SJCRH30 (cell line): ENCODE data around the gene SYTL2. TPM values are rescaled to one million over a fixed set of nuclear protein-coding genes. Genes with fewer than 3 reads are reported as not detected.
A peak's percentile ranks its signal among the peaks of the same experiment; 100 is the strongest.
"Not testable (repeated sequence)": the region's sequence is repeated elsewhere in the genome, so short reads cannot be mapped to it uniquely, and the experiment has no call there.

Experiments used
- DNase-seq, 2 experiments: peaks; one replicate each; pipeline ENCODE4 v3.0.0-alpha.2; 2015 to 2020
- H3K27ac ChIP-seq: fragments of 250-450 bp; sonication (Bioruptor Pico); 2 replicates; pipeline ENCODE4 v1.5.1; 2020; ENCODE audit warnings: mild to moderate bottlenecking, moderate library complexity
- H3K27me3 ChIP-seq: fragments of 250-450 bp; sonication (Bioruptor Pico); 2 replicates; pipeline ENCODE4 v1.5.1; 2020; ENCODE audit warnings: mild to moderate bottlenecking, moderate library complexity
- H3K36me3 ChIP-seq: fragments of 250-450 bp; sonication (Bioruptor Pico); 2 replicates; pipeline ENCODE4 v1.5.1; 2020; ENCODE audit warnings: mild to moderate bottlenecking, moderate library complexity
- H3K4me1 ChIP-seq: fragments of 250-450 bp; sonication (Bioruptor Pico); 2 replicates; pipeline ENCODE4 v1.5.1; 2020; ENCODE audit warnings: mild to moderate bottlenecking, moderate library complexity
- H3K4me3 ChIP-seq: fragments of 250-450 bp; sonication (Bioruptor Pico); 2 replicates; pipeline ENCODE4 v1.5.1; 2020; ENCODE audit warnings: mild to moderate bottlenecking, moderate library complexity
- H3K9me3 ChIP-seq: fragments of 250-450 bp; sonication (Bioruptor Pico); replicated peaks from 2 replicates; pipeline ENCODE4 v1.5.1; 2020; ENCODE audit warnings: mild to moderate bottlenecking, moderate library complexity
- total RNA-seq: library from RNA; depleted of rRNA; stranded (reverse); fragments of >200 nt; shearing (Covaris generic); gene quantifications from 2 replicates; pipeline ENCODE4 v1.2.3, GENCODE V29; 2014

SYTL2 gene
- total RNA-seq, 1 experiment from 2014 or later, result 137 TPM

DNA sequence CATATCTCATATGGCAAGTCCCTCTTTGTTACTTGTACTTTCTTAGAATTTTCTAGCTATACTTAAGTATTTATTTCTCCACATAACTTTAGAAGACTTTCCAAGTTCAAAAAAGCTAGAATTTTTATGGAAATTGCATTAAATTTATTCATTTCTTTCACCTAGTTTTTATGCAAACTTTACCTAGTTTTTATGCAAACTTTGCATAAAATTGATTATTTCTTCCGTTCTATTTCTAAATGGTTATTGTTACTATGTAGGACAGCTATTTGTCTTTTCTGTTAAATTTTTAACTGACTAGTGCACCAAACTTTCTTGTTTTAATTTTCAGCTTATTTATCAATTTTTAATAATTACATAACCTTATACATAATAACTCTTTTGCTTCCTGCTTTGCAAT, 142.8 kb downstream of the SYTL2 start:
- no peaks in the 10 kb centered on the region for H3K27me3 ChIP-seq
- peaks cover 5% of the 10 kb centered on the region for H3K36me3 ChIP-seq
- 0 out of 2 replicates have a peak, but pooled peaks cover 3% of the 10 kb centered on the region for H3K9me3 ChIP-seq
- no peak overlapping the region for H3K4me3 ChIP-seq
- no peak for DNase-seq
- no peaks in the 10 kb centered on the region; the same call in 1 of the 2 replicates for H3K4me1 ChIP-seq
- no peak overlapping the region for H3K27ac ChIP-seq

DNA sequence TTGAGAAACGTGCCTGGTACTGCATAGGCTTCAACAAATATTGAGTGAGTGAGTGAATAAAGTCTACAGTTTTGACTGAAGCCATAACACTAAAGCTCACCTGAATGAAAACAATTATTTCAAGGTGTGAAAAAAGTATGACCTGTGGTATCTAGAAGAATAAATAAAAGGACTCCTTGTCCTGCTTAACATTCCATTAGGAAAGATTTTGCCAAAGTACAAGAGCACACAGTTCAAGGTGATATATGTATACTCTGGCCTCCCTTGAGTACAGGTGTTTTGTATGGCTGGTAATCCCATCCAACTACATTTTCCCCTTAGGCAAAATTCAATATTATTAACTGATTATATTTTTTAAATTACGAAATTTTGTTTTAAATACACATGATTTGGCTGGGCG, 144.3 kb downstream of the SYTL2 start:
- no peaks in the 10 kb centered on the region for H3K9me3 ChIP-seq
- H3K4me1 ChIP-seq, result no peaks in the 10 kb centered on the region; the same call in 1 of the 2 replicates
- no peaks in the 10 kb centered on the region for H3K27me3 ChIP-seq
- H3K27ac ChIP-seq, result no peak overlapping the region
- no peak overlapping the region for H3K4me3 ChIP-seq
- no peak for DNase-seq
- peaks cover 18% of the 10 kb centered on the region for H3K36me3 ChIP-seq

GRCh38 chr11:85665733-85666132, 145.2 kb downstream of the SYTL2 start:
- Histone ChIP-seq H3K4me1 (peaks cover 9% of the 10 kb centered on the region), H3K27ac (peak overlapping the region; percentile 97), H3K9me3 (no peaks in the 10 kb centered on the region), H3K4me3 (peak overlapping the region; percentile 90), H3K27me3 (no peaks in the 10 kb centered on the region), H3K36me3 (peaks cover 27% of the 10 kb centered on the region)
- no peak for DNase-seq

- H3K27ac ChIP-seq, result peak within 1 kb of the TSS; percentile 97
- H3K36me3 ChIP-seq, result peaks cover 36% of the 10 kb centered on the region
- DNase-seq, result peak; percentile 98 to 99
- H3K9me3 ChIP-seq, result no peaks in the 10 kb centered on the region
- peak within 1 kb of the TSS; percentile 90 for H3K4me3 ChIP-seq
- no peaks in the 10 kb centered on the region for H3K27me3 ChIP-seq
- H3K4me1 ChIP-seq, result peaks cover 18% of the 10 kb centered on the region
These were observed 146.1 kb downstream of the SYTL2 start, which contains the start of gene CREBZF for GRCh38 chr11:85664615-85665481. TSS of gene CREBZF (minus strand) at chr11:85665129. CDS start at chr11:85664875, 254 bp downstream.

DNA sequence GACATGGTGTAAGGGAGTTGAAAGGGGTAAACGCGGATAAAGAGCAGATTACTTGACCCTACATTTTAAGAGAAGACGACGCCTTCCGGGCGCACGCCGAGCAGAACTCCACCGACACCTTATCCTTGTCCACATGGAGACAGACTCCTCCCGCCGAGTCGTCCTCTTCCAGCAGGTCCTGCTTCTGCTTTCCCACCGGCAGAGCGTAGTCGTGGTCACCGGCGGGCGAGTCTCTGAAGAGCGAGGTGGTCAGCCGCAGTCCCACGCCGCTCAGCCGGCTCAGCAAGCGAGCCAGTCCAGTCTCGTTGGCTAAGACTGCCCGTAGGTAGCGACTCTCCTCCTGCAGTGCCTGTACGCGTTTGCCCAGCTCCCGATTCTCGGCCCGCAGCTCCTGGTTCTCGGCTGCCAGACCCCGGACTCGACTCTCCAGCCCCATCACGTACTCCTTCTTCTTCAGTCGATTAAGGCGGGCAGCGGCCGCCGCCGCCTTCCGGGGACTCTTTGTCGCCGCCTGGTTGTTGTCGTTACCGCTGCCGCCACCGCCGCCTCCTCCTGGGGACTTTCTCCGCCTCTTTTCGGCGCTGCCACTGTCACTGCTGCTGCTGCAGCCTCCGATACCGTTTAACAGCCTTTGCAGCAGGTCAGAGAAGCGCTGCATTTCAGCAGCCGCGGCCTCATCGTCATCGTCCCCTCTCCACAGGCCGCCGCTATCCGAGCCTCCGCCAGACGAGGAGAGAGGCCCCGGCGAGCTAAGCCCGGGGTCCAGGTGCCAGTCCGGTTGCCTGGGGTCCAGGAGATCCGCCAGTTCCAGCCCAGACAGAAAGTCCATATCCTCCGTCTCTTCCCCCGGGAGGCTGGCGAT, 147.0 kb downstream of the SYTL2 start:
- peak; percentile 79 to 83 for DNase-seq

GRCh38 chr11:85663080-85663752, 147.7 kb downstream of the SYTL2 start:
- Histone ChIP-seq H3K27ac (peak overlapping the region; percentile 97), H3K4me3 (peak overlapping the region; percentile 90)
- peak in 1 of 2 experiments; percentile 46 for DNase-seq

More for the DNA sequence above, 147.0 kb downstream of the SYTL2 start:
- H3K9me3 ChIP-seq, result no peaks in the 10 kb centered on the region
- H3K4me1 ChIP-seq, result peaks cover 22% of the 10 kb centered on the region
- peaks cover 45% of the 10 kb centered on the region for H3K36me3 ChIP-seq
- peak overlapping the region; percentile 90 for H3K4me3 ChIP-seq
- H3K27ac ChIP-seq, result peak overlapping the region; percentile 97
- no peaks in the 10 kb centered on the region for H3K27me3 ChIP-seq

DNA sequence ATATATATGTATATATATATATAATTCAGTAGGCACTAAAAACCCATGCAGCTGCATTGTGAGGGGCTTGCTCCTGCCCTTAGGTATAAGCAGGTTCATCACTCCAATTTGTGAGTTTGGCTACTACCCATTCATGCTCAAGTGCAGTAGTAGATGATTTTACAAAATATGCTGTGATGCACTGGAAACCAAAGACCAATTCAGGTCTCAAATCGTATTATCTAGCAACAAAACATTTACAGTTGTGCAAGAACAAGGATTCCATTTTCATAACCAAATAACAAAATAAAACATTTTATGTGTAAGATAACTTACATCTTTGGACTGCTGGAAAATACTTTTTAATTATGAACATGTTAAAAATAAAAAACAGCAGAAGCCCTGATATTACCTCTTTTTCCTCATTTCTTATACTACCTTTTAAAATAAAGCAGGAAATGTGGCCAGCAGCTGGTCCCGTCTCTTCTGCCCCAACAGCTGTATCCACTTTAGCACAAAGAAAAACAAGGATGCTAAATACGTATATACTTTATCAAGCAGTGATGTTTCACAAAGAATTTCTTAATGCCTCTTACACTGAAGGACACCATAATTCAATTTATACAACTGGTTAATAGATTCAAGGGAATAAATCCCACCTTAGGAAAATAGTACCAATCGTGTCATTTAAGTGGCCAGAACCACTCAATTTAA, 148.8 kb downstream of the SYTL2 start:
- Histone ChIP-seq H3K27me3 (no peaks in the 10 kb centered on the region), H3K36me3 (peaks cover 64% of the 10 kb centered on the region), H3K27ac (peak overlapping the region; percentile 46), H3K9me3 (no peaks in the 10 kb centered on the region), H3K4me3 (peak overlapping the region; percentile 90), H3K4me1 (peaks cover 22% of the 10 kb centered on the region)
- DNase-seq, result peak in 1 of 2 experiments; percentile 48

More at GRCh38 chr11:85663080-85663752, 147.7 kb downstream of the SYTL2 start:
- peaks cover 22% of the 10 kb centered on the region for H3K4me1 ChIP-seq
- H3K9me3 ChIP-seq, result no peaks in the 10 kb centered on the region
- H3K27me3 ChIP-seq, result no peaks in the 10 kb centered on the region
- peaks cover 53% of the 10 kb centered on the region for H3K36me3 ChIP-seq

GRCh38 chr11:85658180-85658579, 152.8 kb downstream of the SYTL2 start:
- no peak overlapping the region for H3K27ac ChIP-seq
- H3K4me3 ChIP-seq, result no peak overlapping the region
- DNase-seq, result no peak
- H3K9me3 ChIP-seq, result no peaks in the 10 kb centered on the region
- peaks cover 90% of the 10 kb centered on the region for H3K36me3 ChIP-seq
- peaks cover 22% of the 10 kb centered on the region for H3K4me1 ChIP-seq
- no peaks in the 10 kb centered on the region for H3K27me3 ChIP-seq

DNA sequence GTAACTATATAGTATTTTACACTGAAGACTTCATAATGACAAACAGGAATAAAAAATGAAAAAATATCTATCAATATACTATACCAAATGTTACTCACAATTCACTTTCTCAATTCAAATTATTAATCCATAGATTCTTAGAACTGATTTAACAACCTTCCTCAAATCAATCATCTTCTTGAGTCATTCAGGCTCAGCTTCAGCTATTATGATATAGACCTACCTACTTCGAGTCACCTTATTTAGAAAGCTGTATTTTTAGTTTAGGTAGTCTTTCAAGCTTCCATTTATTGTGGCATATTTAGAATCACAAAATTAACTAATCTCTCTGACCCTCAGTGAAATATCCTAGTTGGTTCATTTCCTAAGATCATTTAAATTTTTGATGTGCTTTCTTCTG, 154.2 kb downstream of the SYTL2 start:
- no peak overlapping the region for H3K4me3 ChIP-seq
- DNase-seq, result no peak
- H3K36me3 ChIP-seq, result peaks cover 85% of the 10 kb centered on the region
- no peaks in the 10 kb centered on the region for H3K9me3 ChIP-seq
- no peak overlapping the region for H3K27ac ChIP-seq
- H3K27me3 ChIP-seq, result no peaks in the 10 kb centered on the region
- peaks cover 22% of the 10 kb centered on the region for H3K4me1 ChIP-seq

DNA sequence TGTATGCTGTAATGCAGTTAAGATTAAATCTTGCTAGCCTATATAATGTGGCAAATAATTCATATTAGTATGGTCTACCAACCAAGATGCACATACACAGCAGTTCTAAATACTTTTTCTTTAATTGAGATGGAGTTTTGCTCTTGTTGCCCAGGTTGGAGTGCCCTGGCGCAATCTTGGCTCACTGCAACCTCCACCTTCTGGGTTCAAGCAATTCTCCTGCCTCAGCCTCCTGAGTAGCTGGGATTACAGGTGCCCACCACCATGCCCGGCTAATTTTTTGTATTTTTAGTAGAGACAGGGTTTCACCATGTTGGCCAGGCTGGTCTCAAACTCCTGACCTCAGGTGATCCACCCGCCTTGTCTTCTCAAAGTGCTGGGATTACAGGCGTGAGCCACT, 156.6 kb downstream of the SYTL2 start:
- peaks cover 67% of the 10 kb centered on the region for H3K36me3 ChIP-seq
- not testable (repeated sequence) for H3K4me1 ChIP-seq, H3K4me3 ChIP-seq, H3K27ac ChIP-seq, DNase-seq, H3K9me3 ChIP-seq, H3K27me3 ChIP-seq

- Histone ChIP-seq H3K4me1 (no peaks in the 10 kb centered on the region; the same call in 1 of the 2 replicates), H3K27ac (no peak overlapping the region), H3K36me3 (peaks cover 53% of the 10 kb centered on the region), H3K27me3 (no peaks in the 10 kb centered on the region), H3K4me3 (no peak overlapping the region), H3K9me3 (no peaks in the 10 kb centered on the region)
- no peak for DNase-seq
These were observed 158.0 kb downstream of the SYTL2 start for GRCh38 chr11:85652786-85653447.

DNA sequence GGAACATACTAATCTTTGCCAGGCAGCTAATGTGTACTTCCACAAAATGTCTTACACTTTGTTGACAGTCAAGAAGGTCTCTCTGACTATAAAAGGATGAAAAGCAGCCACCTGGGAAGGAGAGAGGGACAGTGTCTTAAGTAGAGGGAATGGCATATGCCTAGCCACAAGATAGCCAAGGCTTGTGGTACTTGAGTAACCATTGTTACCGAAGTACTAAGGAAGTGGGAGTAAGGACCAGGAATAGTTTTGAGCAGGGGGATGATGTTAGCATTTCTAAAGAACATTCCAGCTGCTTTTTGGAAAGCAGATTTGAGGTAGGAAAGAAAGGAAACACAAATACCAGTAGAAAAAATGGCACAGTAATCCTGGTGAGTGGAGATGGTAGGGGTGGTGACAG, 159.8 kb downstream of the SYTL2 start:
- H3K4me1 ChIP-seq, result no peaks in the 10 kb centered on the region; the same call in none of the 2 replicates
- no peak for DNase-seq
- H3K27me3 ChIP-seq, result no peaks in the 10 kb centered on the region
- no peaks in the 10 kb centered on the region for H3K9me3 ChIP-seq
- H3K27ac ChIP-seq, result no peak overlapping the region
- H3K36me3 ChIP-seq, result peaks cover 35% of the 10 kb centered on the region
- no peak overlapping the region for H3K4me3 ChIP-seq

DNA sequence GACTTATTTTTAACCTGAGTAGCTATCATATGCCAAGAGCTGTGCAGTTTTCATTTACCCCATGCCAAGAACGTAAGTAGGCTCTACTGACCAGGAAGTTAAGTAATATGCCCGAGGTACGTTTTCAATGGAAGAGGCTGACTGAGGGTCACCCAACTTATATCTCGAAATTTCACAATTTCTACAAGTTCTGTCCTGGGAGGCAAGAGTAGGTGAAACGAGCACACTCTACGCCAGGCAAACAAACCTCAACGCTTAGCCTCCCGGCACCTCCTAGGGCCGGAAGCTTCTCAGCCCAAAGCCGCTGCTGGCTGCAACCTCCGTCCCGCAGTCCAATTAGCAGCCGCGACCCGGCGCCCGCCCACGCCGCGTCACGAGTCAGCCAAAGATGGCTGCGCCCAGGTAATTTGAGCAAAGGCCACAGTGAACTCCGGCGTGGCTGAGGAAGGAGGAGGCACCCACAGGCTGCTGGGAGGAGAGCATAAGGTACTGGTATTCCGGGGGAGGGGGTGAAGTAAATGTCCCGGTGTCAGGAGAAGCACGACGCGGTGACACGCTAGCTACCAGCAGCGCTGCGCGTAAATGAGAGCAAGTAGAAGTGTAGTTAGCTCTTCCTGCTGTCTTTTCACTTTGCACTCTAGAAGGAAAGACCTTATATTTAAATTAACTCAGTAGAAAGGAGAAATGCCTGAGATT, 163.2 kb downstream of the SYTL2 start, which contains the start of gene TMEM126A:
Gene TMEM126A, plus strand, starts transcription at position 364 of the 696 bp plus-strand sequence. CDS start 2,289 bp downstream, outside the sequence.
- Histone ChIP-seq H3K9me3 (no peaks in the 10 kb centered on the region), H3K36me3 (peaks cover 12% of the 10 kb centered on the region; the same call in 1 of the 2 replicates), H3K4me1 (peaks cover 7% of the 10 kb centered on the region), H3K4me3 (peak within 1 kb of the TSS; percentile 62), H3K27ac (peak within 1 kb of the TSS; percentile 36), H3K27me3 (no peaks in the 10 kb centered on the region)
- DNase-seq, result peak; percentile 93 to 96
